NT2/D1 (cell line): ENCODE data around the gene EPB41L5.

Experiments
- DNase-seq: peaks from one replicate; pipeline ENCODE4 v3.0.0-alpha.2; 2011; ENCODE audit warnings: low read depth, low spot score
- H3K27me3 ChIP-seq: 2 replicates; pipeline ENCODE4 v1.6.0; 2011; ENCODE audit warnings: mild to moderate bottlenecking; ENCODE audit not compliant: insufficient read length, insufficient read depth
- H3K36me3 ChIP-seq: 2 replicates; pipeline ENCODE4 v1.6.1; 2011; ENCODE audit warnings: mild to moderate bottlenecking, low read length, mixed read lengths; ENCODE audit not compliant: insufficient read depth, insufficient read length
- H3K4me1 ChIP-seq: 2 replicates; pipeline ENCODE4 v1.5.1; 2011; ENCODE audit not compliant: insufficient read depth, insufficient read length
- H3K4me3 ChIP-seq: 2 replicates; pipeline ENCODE4 v1.5.1; 2011; ENCODE audit warnings: low read depth; ENCODE audit not compliant: insufficient read length
- H3K9ac ChIP-seq: 2 replicates; pipeline ENCODE4 v1.6.0; 2011; ENCODE audit warnings: low read depth; ENCODE audit not compliant: insufficient read length
- H3K9me3 ChIP-seq: 2 replicates; pipeline ENCODE4 v1.5.1; 2011; ENCODE audit warnings: mild to moderate bottlenecking, low read length; ENCODE audit not compliant: insufficient read depth
- SUZ12 ChIP-seq: IDR thresholded peaks from 2 replicates; pipeline ENCODE4 v1.6.1; 2011; ENCODE audit not compliant: insufficient read length, insufficient read depth; ENCODE audit errors: extremely low read depth
- YY1 ChIP-seq: IDR thresholded peaks from 2 replicates; pipeline ENCODE4 v1.6.1; 2011; ENCODE audit not compliant: insufficient read length, insufficient read depth
- ZNF274 ChIP-seq: IDR thresholded peaks from 2 replicates; pipeline ENCODE4 v1.6.1; 2011; ENCODE audit warnings: mild to moderate bottlenecking, low read depth, low read length

Gene EPB41L5

GRCh38 chr2:120075545-120075944 is 62.7 kb downstream of the EPB41L5 start:
- peaks cover 27% of the 10 kb centered on the region for H3K36me3 ChIP-seq
- no peaks in the 10 kb centered on the region for H3K4me1 ChIP-seq
- TF ChIP-seq SUZ12, result no peak
- TF ChIP-seq YY1, result no peak
- H3K4me3 ChIP-seq, result no peak overlapping the region
- no peaks in the 10 kb centered on the region for H3K27me3 ChIP-seq
- DNase-seq, result no peak
- H3K9ac ChIP-seq, result no peak overlapping the region
- H3K9me3 ChIP-seq, result no peaks in the 10 kb centered on the region

DNA sequence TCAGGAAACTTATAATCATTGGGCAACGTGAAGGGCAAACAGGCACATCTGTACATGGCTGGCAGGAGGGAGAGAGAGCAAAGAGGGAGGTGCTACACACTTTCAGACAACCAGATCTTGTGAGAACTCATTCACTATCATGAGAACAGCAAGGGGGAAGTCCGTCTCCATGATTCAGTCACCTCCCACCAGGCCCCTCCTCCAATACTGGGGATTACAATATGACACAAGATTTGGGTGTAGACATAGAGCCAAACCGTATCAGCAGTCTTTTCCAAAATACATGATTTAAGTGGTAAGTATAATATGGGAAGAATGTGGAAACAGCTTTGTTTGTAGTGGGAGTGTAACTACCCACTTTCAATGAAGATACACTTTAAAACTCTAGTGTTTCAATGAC is 65.0 kb downstream of the EPB41L5 start:
- Histone ChIP-seq H3K9ac (no peak overlapping the region), H3K4me1 (no peaks in the 10 kb centered on the region), H3K36me3 (peaks cover 27% of the 10 kb centered on the region), H3K27me3 (no peaks in the 10 kb centered on the region), H3K9me3 (no peaks in the 10 kb centered on the region), H3K4me3 (no peak overlapping the region)
- no peak for DNase-seq
- no peak for TF ChIP-seq SUZ12
- no peak for TF ChIP-seq ZNF274
- no peak for TF ChIP-seq YY1

DNA sequence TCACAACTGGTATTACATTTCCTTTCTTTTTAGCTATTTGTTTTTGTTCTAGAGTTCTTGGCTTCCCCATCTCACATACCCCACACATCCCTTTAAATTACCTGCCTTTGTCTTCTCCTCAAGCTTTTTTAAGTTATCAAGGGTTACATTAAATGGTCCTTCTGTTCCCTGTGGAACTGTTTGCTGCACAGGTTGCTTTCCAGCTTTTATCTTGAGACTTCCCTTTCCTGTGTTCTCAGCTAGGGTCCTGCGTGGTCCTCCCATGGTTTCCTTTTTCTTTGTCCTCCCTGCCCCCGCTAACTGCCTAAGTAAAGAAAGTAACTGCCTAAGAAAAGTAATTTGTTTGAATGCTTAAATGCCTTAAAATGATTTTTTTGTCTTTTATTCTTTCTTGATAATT is 66.8 kb downstream of the EPB41L5 start:
- H3K27me3 ChIP-seq, result no peaks in the 10 kb centered on the region
- H3K4me3 ChIP-seq, result no peak overlapping the region
- no peak for DNase-seq
- no peaks in the 10 kb centered on the region for H3K9me3 ChIP-seq
- H3K9ac ChIP-seq, result no peak overlapping the region
- H3K36me3 ChIP-seq, result peaks cover 27% of the 10 kb centered on the region
- no peaks in the 10 kb centered on the region for H3K4me1 ChIP-seq
- no peak for TF ChIP-seq YY1
- no peak for TF ChIP-seq SUZ12
- no peak for TF ChIP-seq ZNF274

DNA sequence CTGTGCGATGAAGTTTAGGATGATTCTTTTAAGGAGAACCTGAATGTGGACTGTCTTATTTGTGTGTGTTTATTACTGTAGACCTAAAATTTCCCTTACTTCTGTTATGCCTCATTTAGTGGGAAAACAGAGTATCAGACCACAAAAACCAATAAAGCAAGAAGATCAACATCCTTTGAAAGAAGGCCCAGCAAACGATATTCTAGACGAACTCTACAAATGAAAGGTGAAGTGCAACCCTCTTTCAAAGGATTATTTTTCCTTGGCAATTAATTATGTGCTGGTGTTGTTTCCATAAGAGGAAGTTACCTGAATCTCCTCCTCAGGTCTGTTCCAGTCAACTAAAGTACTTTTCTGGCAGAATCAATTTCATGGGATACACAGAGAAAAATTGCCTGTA is 78.6 kb downstream of the EPB41L5 start:
- H3K27me3 ChIP-seq, result no peaks in the 10 kb centered on the region
- no peak for DNase-seq
- H3K4me3 ChIP-seq, result no peak overlapping the region
- TF ChIP-seq ZNF274 (no peak), YY1 (no peak), SUZ12 (no peak)
- H3K9ac ChIP-seq, result no peak overlapping the region
- H3K36me3 ChIP-seq, result peaks cover 10% of the 10 kb centered on the region
- H3K9me3 ChIP-seq, result no peaks in the 10 kb centered on the region
- no peaks in the 10 kb centered on the region for H3K4me1 ChIP-seq

DNA sequence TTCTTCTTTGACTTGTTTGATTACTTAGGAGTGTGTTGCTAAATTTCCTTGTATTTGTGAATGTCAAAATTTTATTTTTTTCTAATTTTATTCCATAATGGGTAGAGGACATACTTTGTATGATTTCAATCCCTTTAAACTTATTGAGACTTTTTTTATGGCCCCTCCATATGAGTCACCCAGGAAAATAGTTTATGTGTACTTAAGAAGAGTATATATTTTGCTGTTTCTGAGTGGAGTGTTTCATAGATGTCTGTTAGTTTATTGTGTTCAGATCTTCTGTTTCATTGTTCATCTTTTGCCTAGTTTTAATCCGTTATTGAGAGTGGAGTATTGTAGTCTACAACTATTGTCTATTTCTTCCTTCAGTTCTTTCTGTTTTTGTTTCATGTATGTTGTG is 81.9 kb downstream of the EPB41L5 start:
- no peak for DNase-seq
- H3K4me3 ChIP-seq, result no peak overlapping the region
- no peak overlapping the region for H3K9ac ChIP-seq
- H3K36me3 ChIP-seq, result peaks cover 5% of the 10 kb centered on the region
- no peaks in the 10 kb centered on the region for H3K9me3 ChIP-seq
- H3K27me3 ChIP-seq, result no peaks in the 10 kb centered on the region
- TF ChIP-seq SUZ12 (no peak), ZNF274 (no peak), YY1 (no peak)
- H3K4me1 ChIP-seq, result no peaks in the 10 kb centered on the region

- H3K9me3 ChIP-seq, result no peaks in the 10 kb centered on the region
- H3K27me3 ChIP-seq, result no peaks in the 10 kb centered on the region
- H3K9ac ChIP-seq, result no peak overlapping the region
- H3K4me3 ChIP-seq, result no peak overlapping the region
- H3K4me1 ChIP-seq, result no peaks in the 10 kb centered on the region
- TF ChIP-seq SUZ12 (no peak), ZNF274 (no peak), YY1 (no peak)
- H3K36me3 ChIP-seq, result peaks cover 19% of the 10 kb centered on the region
- no peak for DNase-seq
These were observed 87.8 kb downstream of the EPB41L5 start for GRCh38 chr2:120100627-120101026.

DNA sequence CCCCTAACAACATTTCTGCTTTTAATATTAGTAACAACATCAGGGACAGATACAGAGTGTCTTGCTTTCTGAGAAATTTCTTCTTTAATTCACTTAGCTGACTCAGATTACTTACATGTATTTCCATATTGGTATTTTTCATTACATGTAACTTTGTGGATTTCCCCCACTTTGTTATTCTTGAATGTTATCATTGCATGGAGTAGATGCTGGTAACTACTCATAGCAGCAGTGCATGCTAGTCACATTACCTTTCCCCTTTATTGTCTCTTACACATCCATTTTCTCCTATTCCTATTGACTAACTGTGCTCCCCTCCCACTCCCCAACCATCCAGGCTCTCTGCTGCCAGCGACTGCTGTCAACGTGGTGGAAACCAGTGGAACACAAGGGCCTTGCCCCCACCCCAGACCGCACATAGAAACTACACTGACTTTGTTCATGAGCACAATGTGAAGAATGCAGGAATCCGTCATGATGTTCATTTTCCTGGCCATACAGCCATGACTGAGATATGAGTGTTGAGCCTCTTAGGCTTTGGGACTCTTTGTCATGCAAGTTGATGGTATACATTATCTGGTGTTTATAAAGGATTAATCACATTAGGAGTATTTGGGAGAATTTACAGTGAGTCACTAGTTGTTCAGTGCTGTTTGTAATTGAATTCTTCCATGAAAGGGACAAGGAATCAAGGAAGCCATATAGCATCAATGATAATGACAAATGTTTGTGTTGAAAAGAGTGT is 91.0 kb downstream of the EPB41L5 start:
- DNase-seq, result no peak
- Histone ChIP-seq H3K27me3 (no peaks in the 10 kb centered on the region), H3K36me3 (peaks cover 19% of the 10 kb centered on the region), H3K9ac (no peak overlapping the region), H3K9me3 (no peaks in the 10 kb centered on the region), H3K4me3 (no peak overlapping the region), H3K4me1 (no peaks in the 10 kb centered on the region)
- TF ChIP-seq SUZ12 (no peak), YY1 (no peak), ZNF274 (no peak)
